ENCODE results near the gene HS6ST1. TPM values are rescaled to one million over a fixed set of nuclear protein-coding genes. Genes with fewer than 3 reads are reported as not detected.
A peak's percentile ranks its signal among the peaks of the same experiment; 100 is the strongest.

HS6ST1 gene
- total RNA-seq, 2 donors from 2014 or later, result 19.0 to 25.8 TPM

- Histone ChIP-seq H3K27ac (no peak overlapping the region), H3K4me1 (peaks cover 0 to 11% of the 10 kb centered on the region in 2 donors), H3K36me3 (no peaks in the 10 kb centered on the region), H3K4me3 (no peak overlapping the region), H3K27me3 (no peaks in the 10 kb centered on the region), H3K9me3 (no peaks in the 10 kb centered on the region)
- no peak for TF ChIP-seq CTCF (IDR thresholded peaks at IDR 0.05)
- DNase-seq (ENCODE audit: low spot score), result no peak
Observed at GRCh38 chr2:128234613-128235012, 84.1 kb downstream of the HS6ST1 start.

GRCh38 chr2:128233790-128234395 lies 84.8 kb downstream of the HS6ST1 start:
- H3K27ac ChIP-seq, result no peak overlapping the region
- H3K9me3 ChIP-seq, result no peaks in the 10 kb centered on the region
- H3K36me3 ChIP-seq, result no peaks in the 10 kb centered on the region
- H3K4me1 ChIP-seq, result peaks cover 0 to 11% of the 10 kb centered on the region in 2 donors
- peak in 1 of 2 donors; percentile 9 for TF ChIP-seq CTCF (IDR thresholded peaks at IDR 0.05)
- H3K4me3 ChIP-seq, result peak overlapping the region in 1 of 2 donors; percentile 72
- H3K27me3 ChIP-seq, result no peaks in the 10 kb centered on the region
- peak; percentile 38 for DNase-seq (ENCODE audit: low spot score)

GRCh38 chr2:128232965-128233789 lies 85.5 kb downstream of the HS6ST1 start:
- Histone ChIP-seq H3K4me3 (peak overlapping the region; percentile 53 to 72), H3K27me3 (no peaks in the 10 kb centered on the region), H3K27ac (peak overlapping the region; percentile 77 to 84), H3K36me3 (no peaks in the 10 kb centered on the region), H3K9me3 (no peaks in the 10 kb centered on the region), H3K4me1 (peaks cover 0 to 11% of the 10 kb centered on the region in 2 donors)
- TF ChIP-seq CTCF (IDR thresholded peaks at IDR 0.05), result peak; percentile 91 to 92
- peak; percentile 83 for DNase-seq (ENCODE audit: low spot score)

DNA sequence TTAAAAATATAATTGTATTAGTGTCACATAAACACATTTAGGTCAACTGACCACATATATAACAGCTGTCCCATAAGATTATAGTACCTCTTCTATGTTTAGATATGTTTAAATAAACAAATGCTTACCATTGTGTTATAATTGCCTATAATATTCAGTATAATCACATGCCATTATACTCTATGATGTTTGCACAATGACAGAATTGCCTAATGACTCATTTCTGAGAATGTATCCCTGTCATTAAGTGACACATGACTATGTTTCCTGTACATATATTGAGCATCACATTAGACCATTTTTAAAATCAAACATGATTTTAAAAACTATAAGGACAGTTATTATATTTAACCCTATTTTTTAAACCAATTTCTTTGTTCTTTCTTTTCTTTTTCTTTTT lies 89.8 kb downstream of the HS6ST1 start:
- Histone ChIP-seq H3K4me1 (peaks cover 0 to 10% of the 10 kb centered on the region in 2 donors), H3K27me3 (no peaks in the 10 kb centered on the region), H3K4me3 (no peak overlapping the region), H3K9me3 (peaks cover 0 to 6% of the 10 kb centered on the region in 2 donors), H3K27ac (no peak overlapping the region), H3K36me3 (no peaks in the 10 kb centered on the region)
- TF ChIP-seq CTCF (IDR thresholded peaks at IDR 0.05), result no peak
- no peak for DNase-seq (ENCODE audit: low spot score)

DNA sequence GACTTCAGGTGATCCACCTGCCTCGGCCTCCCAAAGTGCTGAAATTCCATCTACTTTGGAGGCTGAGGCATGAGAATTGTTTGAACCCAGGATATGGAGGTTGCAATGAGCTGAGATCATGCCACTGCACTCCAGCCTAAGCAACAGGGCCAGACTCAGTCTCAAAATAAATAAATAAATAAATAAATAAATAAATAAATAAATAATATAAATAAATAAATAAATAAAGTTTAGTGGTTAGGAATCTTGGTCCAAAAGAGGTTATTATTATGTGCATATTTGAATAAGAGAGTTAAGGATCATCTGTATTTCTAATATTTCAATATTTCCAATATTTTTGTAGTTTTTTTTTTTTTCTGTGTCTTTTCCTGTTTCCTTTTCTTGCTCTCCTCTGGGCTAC lies 90.8 kb downstream of the HS6ST1 start:
- TF ChIP-seq CTCF (IDR thresholded peaks at IDR 0.05), result no peak
- no peaks in the 10 kb centered on the region for H3K36me3 ChIP-seq
- peaks cover 0 to 6% of the 10 kb centered on the region in 2 donors for H3K9me3 ChIP-seq
- H3K27ac ChIP-seq, result no peak overlapping the region
- H3K4me1 ChIP-seq, result peaks cover 0 to 4% of the 10 kb centered on the region in 2 donors
- DNase-seq (ENCODE audit: low spot score), result no peak
- no peaks in the 10 kb centered on the region for H3K27me3 ChIP-seq
- no peak overlapping the region for H3K4me3 ChIP-seq

All from right atrium auricular region (tissue), 2 donors.